Nephron progenitor cell (in vitro differentiated cells): ENCODE measurements around the gene NGEF.
"Not testable (repeated sequence)": the region's sequence is repeated elsewhere in the genome, so short reads cannot be mapped to it uniquely, and the experiment has no call there.

Experiments
- DNase-seq: peaks from one replicate; pipeline ENCODE4 v3.0.0; 2021
- H3K27ac Mint-ChIP-seq: 2 replicates; pipeline ENCODE4 v1.8.0; 2021; ENCODE audit warnings: mild to moderate bottlenecking, moderate library complexity, mixed read lengths
- H3K27me3 Mint-ChIP-seq: 2 replicates; pipeline ENCODE4 v1.8.0; 2021; ENCODE audit warnings: mild to moderate bottlenecking, low read depth, mixed read lengths; ENCODE audit not compliant: poor library complexity
- H3K36me3 Mint-ChIP-seq: 2 replicates; pipeline ENCODE4 v1.8.0; 2021; ENCODE audit warnings: low read depth, mixed read lengths
- H3K4me1 Mint-ChIP-seq: 2 replicates; pipeline ENCODE4 v1.8.0; 2021; ENCODE audit warnings: mixed read lengths
- H3K4me3 Mint-ChIP-seq: 2 replicates; pipeline ENCODE4 v1.8.0; 2021; ENCODE audit warnings: mild to moderate bottlenecking, moderate library complexity, mixed read lengths
- H3K9me3 Mint-ChIP-seq: 2 replicates; pipeline ENCODE4 v1.8.0; 2021; ENCODE audit warnings: mild to moderate bottlenecking, moderate library complexity, mixed read lengths
- TF ChIP-seq, protein P1 (sequence below): fragments of 200-600 bp; sonication (generic); IDR thresholded peaks from 2 replicates; pipeline ENCODE4 v1.5.0; 2021; ENCODE audit warnings: antibody characterized with exemption

NGEF gene

DNA sequence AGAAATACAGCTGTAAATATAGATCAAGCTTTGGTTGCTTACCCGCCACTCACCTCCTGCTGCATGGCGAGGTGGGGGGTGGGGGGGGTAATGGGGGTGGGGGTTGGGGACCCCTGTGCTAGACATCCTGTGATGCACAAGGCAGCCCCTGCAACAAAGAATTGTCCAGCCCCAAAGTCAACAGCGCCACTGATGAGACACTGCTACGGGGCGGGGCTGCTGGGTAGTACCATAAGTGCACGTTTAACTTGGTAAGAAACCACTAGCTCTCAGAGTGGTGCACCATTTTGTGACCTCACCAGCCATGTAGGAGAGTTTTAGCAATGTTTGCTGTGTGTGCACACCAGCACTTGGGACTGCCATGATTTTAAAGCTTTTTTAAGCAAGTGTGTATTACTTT is 102.7 kb downstream of the NGEF start:
- Mint-ChIP-seq H3K27me3 (peaks cover 23% of the 10 kb centered on the region), H3K4me1 (peaks cover 7% of the 10 kb centered on the region), H3K9me3 (peaks cover 54% of the 10 kb centered on the region), H3K4me3 (no peak overlapping the region), H3K36me3 (peaks cover 5% of the 10 kb centered on the region), H3K27ac (no peak overlapping the region)
- DNase-seq, result no peak
- TF ChIP-seq, protein P1, sequence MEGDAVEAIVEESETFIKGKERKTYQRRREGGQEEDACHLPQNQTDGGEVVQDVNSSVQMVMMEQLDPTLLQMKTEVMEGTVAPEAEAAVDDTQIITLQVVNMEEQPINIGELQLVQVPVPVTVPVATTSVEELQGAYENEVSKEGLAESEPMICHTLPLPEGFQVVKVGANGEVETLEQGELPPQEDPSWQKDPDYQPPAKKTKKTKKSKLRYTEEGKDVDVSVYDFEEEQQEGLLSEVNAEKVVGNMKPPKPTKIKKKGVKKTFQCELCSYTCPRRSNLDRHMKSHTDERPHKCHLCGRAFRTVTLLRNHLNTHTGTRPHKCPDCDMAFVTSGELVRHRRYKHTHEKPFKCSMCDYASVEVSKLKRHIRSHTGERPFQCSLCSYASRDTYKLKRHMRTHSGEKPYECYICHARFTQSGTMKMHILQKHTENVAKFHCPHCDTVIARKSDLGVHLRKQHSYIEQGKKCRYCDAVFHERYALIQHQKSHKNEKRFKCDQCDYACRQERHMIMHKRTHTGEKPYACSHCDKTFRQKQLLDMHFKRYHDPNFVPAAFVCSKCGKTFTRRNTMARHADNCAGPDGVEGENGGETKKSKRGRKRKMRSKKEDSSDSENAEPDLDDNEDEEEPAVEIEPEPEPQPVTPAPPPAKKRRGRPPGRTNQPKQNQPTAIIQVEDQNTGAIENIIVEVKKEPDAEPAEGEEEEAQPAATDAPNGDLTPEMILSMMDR, result no peak

DNA sequence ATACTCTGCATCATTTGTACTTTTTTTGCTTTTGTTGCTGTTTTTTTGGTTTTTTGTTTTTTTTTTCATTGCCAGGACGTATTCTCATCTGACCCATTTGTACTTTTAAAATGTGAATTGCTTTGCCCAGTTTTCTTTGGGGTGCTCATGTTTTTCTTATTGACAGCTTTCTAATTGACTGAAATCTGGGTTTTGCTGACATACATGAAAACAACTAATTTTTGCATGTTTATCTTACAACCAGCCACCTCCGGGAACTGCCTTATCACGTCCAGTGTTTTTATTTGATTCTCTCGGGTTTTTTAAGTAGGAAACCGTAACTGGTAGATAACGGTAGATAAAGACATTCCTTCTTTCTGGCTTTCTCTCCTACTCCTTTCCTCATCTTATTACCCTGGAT is 104.4 kb downstream of the NGEF start:
- H3K27ac Mint-ChIP-seq, result no peak overlapping the region
- H3K27me3 Mint-ChIP-seq, result peaks cover 21% of the 10 kb centered on the region
- H3K36me3 Mint-ChIP-seq, result peaks cover 5% of the 10 kb centered on the region
- H3K9me3 Mint-ChIP-seq, result peaks cover 61% of the 10 kb centered on the region
- no peak overlapping the region for H3K4me3 Mint-ChIP-seq
- peaks cover 7% of the 10 kb centered on the region for H3K4me1 Mint-ChIP-seq
- DNase-seq, result no peak
- TF ChIP-seq, protein P1, result no peak

DNA sequence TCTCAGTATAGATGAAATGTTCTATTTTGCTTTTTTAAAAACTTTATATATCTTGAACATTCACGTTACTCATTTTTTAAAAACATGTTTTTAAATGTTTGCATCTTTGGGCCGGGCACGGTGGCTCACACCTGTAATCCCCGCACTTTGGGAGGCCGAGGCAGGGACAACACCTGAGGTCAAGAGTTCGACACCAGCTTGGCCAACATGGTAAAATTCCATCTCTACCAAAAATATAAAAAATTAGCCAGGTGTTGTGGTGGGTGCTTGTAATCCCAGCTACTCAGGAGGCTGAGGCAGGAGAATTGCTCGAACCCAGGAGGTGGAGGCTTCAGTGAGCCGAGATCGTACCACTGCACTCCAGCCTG is 105.4 kb downstream of the NGEF start:
- not testable (repeated sequence) for H3K27ac Mint-ChIP-seq

DNA sequence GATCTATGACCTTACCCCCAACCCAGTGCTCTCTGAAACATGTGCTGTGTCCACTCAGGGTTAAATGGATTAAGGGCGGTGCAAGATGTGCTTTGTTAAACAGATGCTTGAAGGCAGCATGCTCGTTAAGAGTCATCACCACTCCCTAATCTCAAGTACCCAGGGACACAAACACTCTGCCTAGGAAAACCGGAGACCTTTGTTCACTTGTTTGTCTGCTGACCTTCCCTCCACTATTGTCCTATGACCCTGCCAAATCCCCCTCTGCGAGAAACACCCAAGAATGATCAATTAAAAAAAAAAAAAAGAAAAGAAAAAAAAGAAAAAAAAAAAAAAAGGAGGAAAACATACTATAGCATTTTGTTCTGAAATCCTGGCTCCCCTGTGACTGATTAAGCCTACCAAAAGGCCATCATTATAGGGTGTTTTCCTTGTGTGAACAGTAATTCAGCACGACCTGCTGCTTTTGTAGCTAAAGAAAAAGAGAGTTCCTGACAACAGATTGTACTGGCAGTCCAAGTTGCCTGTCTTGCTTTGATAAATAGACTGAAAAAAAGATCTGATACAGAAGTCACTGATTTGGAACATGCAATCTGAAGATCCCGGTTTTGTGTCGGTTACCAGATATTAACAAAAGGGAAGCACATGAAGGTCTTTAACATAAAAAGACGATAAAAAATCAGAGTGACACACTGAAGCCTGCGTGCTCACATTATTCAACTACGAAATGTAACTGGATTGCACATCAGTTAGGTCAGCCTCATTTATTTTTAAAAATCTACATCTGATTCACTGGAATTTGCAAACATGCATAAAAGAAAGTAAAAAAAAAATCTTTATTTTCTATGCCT is 106.0 kb downstream of the NGEF start:
- not testable (repeated sequence) for H3K4me1 Mint-ChIP-seq, H3K27ac Mint-ChIP-seq, DNase-seq, H3K4me3 Mint-ChIP-seq, H3K36me3 Mint-ChIP-seq
- peaks cover 13% of the 10 kb centered on the region for H3K27me3 Mint-ChIP-seq
- H3K9me3 Mint-ChIP-seq, result peaks cover 49% of the 10 kb centered on the region

More for the DNA sequence above, 105.4 kb downstream of the NGEF start:
- DNase-seq, H3K4me1 Mint-ChIP-seq, H3K36me3 Mint-ChIP-seq, H3K4me3 Mint-ChIP-seq: not testable (repeated sequence)
- H3K27me3 Mint-ChIP-seq, result peaks cover 19% of the 10 kb centered on the region
- peaks cover 55% of the 10 kb centered on the region for H3K9me3 Mint-ChIP-seq

DNA sequence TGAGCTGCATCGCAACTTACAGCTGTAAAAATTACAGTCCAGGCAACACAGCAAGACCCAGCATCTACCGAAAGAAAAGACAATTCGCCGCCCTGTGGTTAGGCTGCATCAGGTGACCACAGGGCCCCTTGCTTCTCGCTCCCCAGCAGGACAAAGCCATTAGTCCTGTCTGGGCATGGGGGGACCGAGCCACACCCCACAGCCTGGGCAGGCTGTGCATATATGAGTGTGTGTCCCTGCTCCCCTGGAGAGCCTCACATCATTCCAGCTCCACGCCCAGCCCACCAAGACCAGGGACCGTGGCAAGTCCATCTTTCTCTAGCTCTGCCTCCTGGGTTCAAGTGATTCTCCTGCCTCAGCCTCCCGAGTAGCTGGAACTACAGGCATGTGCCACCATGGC is 109.1 kb downstream of the NGEF start:
- no peak for DNase-seq
- no peak overlapping the region for H3K4me3 Mint-ChIP-seq
- peaks cover 20% of the 10 kb centered on the region for H3K9me3 Mint-ChIP-seq
- H3K36me3 Mint-ChIP-seq, result no peaks in the 10 kb centered on the region
- peaks cover 7% of the 10 kb centered on the region for H3K4me1 Mint-ChIP-seq
- no peaks in the 10 kb centered on the region for H3K27me3 Mint-ChIP-seq
- H3K27ac Mint-ChIP-seq, result no peak overlapping the region
- TF ChIP-seq, protein P1, result no peak

DNA sequence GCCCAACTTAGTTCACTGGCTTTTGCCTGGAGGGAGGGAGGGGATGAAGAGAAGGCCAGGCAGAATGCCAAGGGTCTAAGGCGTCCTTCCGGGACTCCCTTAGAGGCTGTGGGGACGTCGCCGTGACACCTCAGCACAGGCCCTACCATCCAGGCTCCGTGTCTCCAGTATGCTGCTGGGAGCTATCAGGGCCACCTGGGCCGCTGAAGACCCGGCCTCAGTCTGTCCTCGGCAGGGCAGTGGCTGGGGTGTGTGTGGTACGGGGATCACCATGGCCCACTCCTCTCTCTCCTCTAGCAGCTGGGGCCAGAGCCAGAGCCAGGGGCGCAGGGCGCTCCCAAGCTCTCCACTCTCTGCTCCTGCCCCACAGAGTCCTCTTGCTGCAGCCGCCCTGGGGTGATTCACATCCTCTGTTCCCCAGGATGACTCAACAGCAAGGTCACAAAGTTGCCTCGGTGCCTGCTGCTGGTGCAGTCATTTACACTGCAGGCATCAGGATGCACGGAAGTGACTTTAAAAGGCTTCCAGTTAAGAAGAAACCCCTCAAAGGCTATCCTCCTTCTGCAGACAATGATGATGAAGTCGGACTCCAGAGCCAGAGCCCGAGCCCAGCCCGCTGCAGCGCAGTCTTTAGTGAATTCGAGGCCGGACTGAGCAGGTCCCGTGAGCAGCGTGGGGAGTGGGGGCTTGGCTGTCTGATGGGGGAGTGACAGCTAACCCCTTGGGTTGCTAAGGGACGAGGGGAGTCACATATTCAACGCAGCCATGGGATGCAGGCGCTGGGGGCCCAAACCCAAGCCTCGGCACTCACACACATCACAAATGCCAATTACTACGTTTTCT is 111.1 kb downstream of the NGEF start:
- H3K9me3 Mint-ChIP-seq, result peaks cover 10% of the 10 kb centered on the region
- no peak for DNase-seq
- H3K4me3 Mint-ChIP-seq, result no peak overlapping the region
- H3K4me1 Mint-ChIP-seq, result peaks cover 1% of the 10 kb centered on the region
- no peak overlapping the region for H3K27ac Mint-ChIP-seq
- H3K36me3 Mint-ChIP-seq, result no peaks in the 10 kb centered on the region
- H3K27me3 Mint-ChIP-seq, result no peaks in the 10 kb centered on the region
- TF ChIP-seq, protein P1, result no peak
